ENCODE results near the gene STIP1. TPM values are rescaled to one million over a fixed set of nuclear protein-coding genes. Genes with fewer than 3 reads are reported as not detected.

The STIP1 gene
- total and polyA plus RNA-seq, 2 of the 8 experiments (the other 6 are each of a cell fraction or from before 2014, with no cell fraction given), result 140 to 329 TPM

GRCh38 chr11:64219354-64219684 is 33.3 kb downstream of the STIP1 start:
- Histone ChIP-seq H2BK20ac (ENCODE audit: low read length) (no peak overlapping the region), H3K14ac (ENCODE audit: insufficient read length) (no peak overlapping the region), H3K36me3 (ENCODE audit: control insufficient read depth in 2 of 4, insufficient read depth in 4 of 4, low read length in 3 of 4) (peaks cover 0 to 9% (median 5%) of the 10 kb centered on the region in 4 experiments; a peak in 5 of 8 replicates), H4K5ac (ENCODE audit: insufficient read length, low read depth, low read length) (no peak overlapping the region), H2BK120ac (replicated peaks; ENCODE audit: low read depth, low read length) (no peak overlapping the region), H3K9ac (replicated peaks in 1 of 4; ENCODE audit: extremely low read depth in 1 of 4, low read depth in 3 of 4, low read length in 3 of 4) (no peak overlapping the region), H3K4ac (replicated peaks; ENCODE audit: insufficient read length, low read depth, low read length) (no peak overlapping the region), H2AFZ (ENCODE audit: low read length) (no peak overlapping the region), H3K9me3 (ENCODE audit: insufficient read depth in 2 of 2, low read depth in 1 of 2, low read length in 1 of 2) (no peaks in the 10 kb centered on the region), H3K18ac (ENCODE audit: extremely low read depth, low read length) (no peak overlapping the region), H3K4me2 (ENCODE audit: insufficient read depth in 1 of 2, low read depth in 2 of 2, low read length in 2 of 2) (no peak overlapping the region), H3K79me2 (ENCODE audit: control insufficient read depth in 1 of 2, insufficient read depth in 2 of 2, low read length in 2 of 2) (no peaks in the 10 kb centered on the region), H3K27me3 (replicated peaks in 1 of 4; ENCODE audit: control insufficient read depth in 3 of 4, extremely low read depth in 1 of 4, insufficient read depth in 3 of 4, low read length in 3 of 4) (no peaks in the 10 kb centered on the region), H3K23me2 (ENCODE audit: low read depth, low read length) (no peaks in the 10 kb centered on the region), H2BK12ac (ENCODE audit: low read depth, low read length) (no peak overlapping the region), H4K20me1 (replicated peaks in 1 of 2; ENCODE audit: control insufficient read depth in 1 of 2, insufficient read depth in 2 of 2, low read length in 2 of 2) (peaks cover 2 to 11% of the 10 kb centered on the region in 2 experiments), H3K56ac (replicated peaks; ENCODE audit: insufficient read length, low read depth, low read length) (no peak overlapping the region), H4K91ac (replicated peaks; ENCODE audit: insufficient read length, low read length) (no peak overlapping the region), H3K4me3 (ENCODE audit: extremely low read depth in 1 of 4, insufficient read depth in 2 of 4, low read depth in 3 of 4, low read length in 4 of 4) (no peak overlapping the region), H3K4me1 (replicated peaks in 1 of 4; ENCODE audit: control insufficient read depth in 3 of 4, insufficient read depth in 4 of 4, low read length in 3 of 4) (no peaks in the 10 kb centered on the region), H2BK5ac (ENCODE audit: low read depth, low read length) (no peak overlapping the region), H4K8ac (ENCODE audit: extremely low read depth, insufficient read depth, low read length) (no peak overlapping the region), H3K23ac (ENCODE audit: insufficient read length) (no peak overlapping the region), H3K27ac (ENCODE audit: low read depth, low read length) (no peak overlapping the region), H2BK15ac (ENCODE audit: low read length) (no peak overlapping the region), H2AK5ac (ENCODE audit: low read depth, low read length) (no peak overlapping the region), H3K79me1 (ENCODE audit: low read depth, low read length) (no peaks in the 10 kb centered on the region)
- ChIA-PET CTCF (ENCODE audit: partially characterized antibody) (interaction anchor here (1.1 to 2.8 kb wide), 5 partner anchors 8 to 57 kb away, joined by 3 to 19 read pairs (median 4); partner anchors contain the start of gene FERMT3), POLR2A (ENCODE audit: partially characterized antibody) (interaction anchor here (1.0 to 14.1 kb wide), 8 partner anchors 11 to 50 kb away, joined by 3 to 253 read pairs (median 4); partner anchors contain the start of genes FERMT3, PLCB3, STIP1 and VEGFB)
- 90% methylated on average over 7 of the region's 7 CpGs; no CpG with 5 or more reads in 1 of the 2 experiments for WGBS, 2 experiments (ENCODE audit: extremely low coverage in 1 of 2, insufficient coverage in 1 of 2, insufficient read length in 1 of 2, insufficient replicate concordance in 2 of 2, low coverage in 1 of 2, low lambda C conversion rate in 2 of 2, missing lambda C conversion rate in 1 of 2)
- DNase-seq (ENCODE audit: low read depth in 1 of 2, low spot score in 2 of 2), result no peak
- FAIRE-seq, result no peak
- TF ChIP-seq TBP (IDR thresholded peaks at IDR 0.05; ENCODE audit: low read depth, low read length) (no peak), SRF (IDR thresholded peaks at IDR 0.05; ENCODE audit: low read depth, low read length) (no peak), RXRA (IDR thresholded peaks at IDR 0.05; ENCODE audit: insufficient read depth, low read depth, low read length) (no peak), EZH2 (IDR thresholded peaks at IDR 0.05; ENCODE audit: low read depth, low read length, severe bottlenecking) (no peak), POLR2A (IDR thresholded peaks at IDR 0.05; ENCODE audit: control extremely low read depth in 1 of 2, low read depth in 2 of 2, low read length in 2 of 2) (no peak), CREB1 (IDR thresholded peaks at IDR 0.05) (no peak), MAFK (IDR thresholded peaks at IDR 0.05; ENCODE audit: low read depth, low read length) (no peak), KDM4A (IDR thresholded peaks at IDR 0.05; ENCODE audit: low read depth, low read length, severe bottlenecking) (no peak), USF2 (IDR thresholded peaks at IDR 0.05; ENCODE audit: low read length) (no peak), SUZ12 (IDR thresholded peaks at IDR 0.05; ENCODE audit: low read length) (no peak), RFX5 (IDR thresholded peaks at IDR 0.05; ENCODE audit: borderline replicate concordance, low read depth, low read length) (no peak), CBX5 (IDR thresholded peaks at IDR 0.05; ENCODE audit: low read depth, low read length) (no peak), E2F6 (IDR thresholded peaks at IDR 0.05) (no peak)

Data from H1 (cell line).